Measurements from ENCODE around the gene LSM7. TPM values are rescaled to one million over a fixed set of nuclear protein-coding genes. Genes with fewer than 3 reads are reported as not detected.

Gene LSM7
- total and polyA plus RNA-seq, 11 donors: 33.8 to 213 (median 47.7) TPM

DNA sequence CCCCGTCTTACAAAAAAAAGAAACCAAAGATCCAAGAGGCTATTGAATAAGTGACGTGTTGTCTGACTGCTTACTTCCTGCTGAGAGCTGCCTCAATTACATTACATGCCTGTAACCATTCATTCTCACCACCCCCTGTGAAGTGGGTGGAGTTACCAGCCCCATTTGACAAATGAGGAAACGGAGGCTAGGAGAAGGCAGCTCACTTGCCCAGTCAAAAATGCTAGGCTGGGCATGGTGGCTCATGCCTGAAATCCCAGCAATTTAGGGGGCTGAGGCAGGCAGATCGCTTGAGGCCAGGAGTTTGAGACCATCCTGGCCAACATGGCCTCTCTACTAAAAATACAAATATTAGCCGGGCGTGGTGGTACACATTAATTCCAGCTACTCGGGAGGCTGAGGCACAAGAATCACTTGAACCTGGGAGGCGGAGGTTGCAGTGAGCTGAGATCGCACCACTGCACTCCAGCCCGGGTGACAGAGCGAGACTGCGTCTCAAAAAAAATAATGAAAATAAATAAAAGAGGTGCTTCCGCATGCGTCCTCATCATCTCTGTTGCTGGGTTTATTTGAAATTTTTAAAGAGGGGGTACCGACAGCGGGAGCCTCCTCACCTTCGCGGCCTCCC is 499 bp downstream of the LSM7 start:
- intact Hi-C loops (cut with DNase I): loop anchor here in 2 of 10 donors (5.0 kb wide), 2 partner anchors 176 to 311 kb away; partner anchors contain the start of genes AP3D1 (in 1 of the 2) and BTBD2 (in 1 of the 2)
- DNase-seq (no peak), ATAC-seq (peak in 3 of 4 donors; percentile 16 to 60 (median 43))
- H3K4me3 ChIP-seq: peak overlapping the region; percentile 73 to 100 (median 98)
- H3K9me3 ChIP-seq: no peaks in the 10 kb centered on the region
- peak overlapping the region in 11 of 12 donors; percentile 35 to 90 (median 81) for H3K27ac ChIP-seq
- H3K36me3 ChIP-seq: peaks cover 0 to 29% (median 14%) of the 10 kb centered on the region in 9 donors
- H3K4me1 ChIP-seq: peaks cover 5 to 56% (median 43%) of the 10 kb centered on the region in 12 donors
- TF ChIP-seq, protein P1, sequence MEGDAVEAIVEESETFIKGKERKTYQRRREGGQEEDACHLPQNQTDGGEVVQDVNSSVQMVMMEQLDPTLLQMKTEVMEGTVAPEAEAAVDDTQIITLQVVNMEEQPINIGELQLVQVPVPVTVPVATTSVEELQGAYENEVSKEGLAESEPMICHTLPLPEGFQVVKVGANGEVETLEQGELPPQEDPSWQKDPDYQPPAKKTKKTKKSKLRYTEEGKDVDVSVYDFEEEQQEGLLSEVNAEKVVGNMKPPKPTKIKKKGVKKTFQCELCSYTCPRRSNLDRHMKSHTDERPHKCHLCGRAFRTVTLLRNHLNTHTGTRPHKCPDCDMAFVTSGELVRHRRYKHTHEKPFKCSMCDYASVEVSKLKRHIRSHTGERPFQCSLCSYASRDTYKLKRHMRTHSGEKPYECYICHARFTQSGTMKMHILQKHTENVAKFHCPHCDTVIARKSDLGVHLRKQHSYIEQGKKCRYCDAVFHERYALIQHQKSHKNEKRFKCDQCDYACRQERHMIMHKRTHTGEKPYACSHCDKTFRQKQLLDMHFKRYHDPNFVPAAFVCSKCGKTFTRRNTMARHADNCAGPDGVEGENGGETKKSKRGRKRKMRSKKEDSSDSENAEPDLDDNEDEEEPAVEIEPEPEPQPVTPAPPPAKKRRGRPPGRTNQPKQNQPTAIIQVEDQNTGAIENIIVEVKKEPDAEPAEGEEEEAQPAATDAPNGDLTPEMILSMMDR (IDR thresholded peaks at IDR 0.05): no peak
- no peak for TF ChIP-seq POLR2A (IDR thresholded peaks at IDR 0.05)
- no peaks in the 10 kb centered on the region for H3K27me3 ChIP-seq
- WGBS, 4 donors: 1% methylated on average over 18 of the region's 18 CpGs

DNA sequence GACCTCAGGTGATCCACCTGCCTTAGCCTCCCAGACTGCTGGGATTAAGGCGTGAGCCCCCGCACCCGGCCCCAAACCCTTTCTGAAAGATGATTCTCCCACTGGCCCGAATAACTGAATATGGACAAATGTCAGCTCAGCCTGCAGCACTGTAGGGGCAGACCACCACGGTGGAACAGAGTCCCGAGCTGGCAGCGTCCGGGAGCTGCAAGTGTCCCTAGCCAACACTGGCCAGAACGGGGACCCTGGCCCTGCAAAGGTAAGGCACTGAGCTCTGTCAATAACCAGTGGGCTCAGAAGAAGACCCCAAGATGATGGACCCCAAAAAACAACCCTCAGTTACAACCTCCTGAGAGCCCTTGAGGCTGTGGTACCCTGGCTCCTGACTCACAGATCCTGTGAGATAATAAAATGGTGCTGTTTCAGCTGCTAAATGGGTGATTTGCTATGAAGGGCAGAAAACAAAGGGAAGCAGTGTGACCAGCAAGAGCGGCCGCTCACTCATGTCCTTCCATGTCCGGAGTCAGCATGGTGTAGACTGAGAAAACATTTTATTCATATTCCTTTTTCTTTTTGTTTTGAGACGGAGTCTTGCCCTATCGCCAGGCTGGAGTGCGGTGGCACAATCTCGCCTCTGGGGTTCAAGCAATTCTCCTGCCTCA is 1.6 kb downstream of the LSM7 start:
- ATAC-seq (no peak), DNase-seq (no peak)
- no peaks in the 10 kb centered on the region for H3K27me3 ChIP-seq
- WGBS, 4 donors: 85 to 89% (median 87%) methylated on average over 15 to 16 of the region's 16 CpGs
- peaks cover 0 to 40% (median 14%) of the 10 kb centered on the region in 9 donors for H3K36me3 ChIP-seq
- H3K4me1 ChIP-seq: peaks cover 5 to 46% (median 35%) of the 10 kb centered on the region in 12 donors
- intact Hi-C loops (cut with DNase I): loop anchor here in 2 of 10 donors (5.0 kb wide), 2 partner anchors 175 to 310 kb away; partner anchors contain the start of genes AP3D1 (in 1 of the 2) and BTBD2 (in 1 of the 2)
- no peak overlapping the region for H3K27ac ChIP-seq
- TF ChIP-seq, protein P1 (IDR thresholded peaks at IDR 0.05): no peak
- no peak for TF ChIP-seq POLR2A (IDR thresholded peaks at IDR 0.05)
- no peaks in the 10 kb centered on the region for H3K9me3 ChIP-seq
- H3K4me3 ChIP-seq: peak overlapping the region in 3 of 12 donors; percentile 78 to 99 (median 95)

DNA sequence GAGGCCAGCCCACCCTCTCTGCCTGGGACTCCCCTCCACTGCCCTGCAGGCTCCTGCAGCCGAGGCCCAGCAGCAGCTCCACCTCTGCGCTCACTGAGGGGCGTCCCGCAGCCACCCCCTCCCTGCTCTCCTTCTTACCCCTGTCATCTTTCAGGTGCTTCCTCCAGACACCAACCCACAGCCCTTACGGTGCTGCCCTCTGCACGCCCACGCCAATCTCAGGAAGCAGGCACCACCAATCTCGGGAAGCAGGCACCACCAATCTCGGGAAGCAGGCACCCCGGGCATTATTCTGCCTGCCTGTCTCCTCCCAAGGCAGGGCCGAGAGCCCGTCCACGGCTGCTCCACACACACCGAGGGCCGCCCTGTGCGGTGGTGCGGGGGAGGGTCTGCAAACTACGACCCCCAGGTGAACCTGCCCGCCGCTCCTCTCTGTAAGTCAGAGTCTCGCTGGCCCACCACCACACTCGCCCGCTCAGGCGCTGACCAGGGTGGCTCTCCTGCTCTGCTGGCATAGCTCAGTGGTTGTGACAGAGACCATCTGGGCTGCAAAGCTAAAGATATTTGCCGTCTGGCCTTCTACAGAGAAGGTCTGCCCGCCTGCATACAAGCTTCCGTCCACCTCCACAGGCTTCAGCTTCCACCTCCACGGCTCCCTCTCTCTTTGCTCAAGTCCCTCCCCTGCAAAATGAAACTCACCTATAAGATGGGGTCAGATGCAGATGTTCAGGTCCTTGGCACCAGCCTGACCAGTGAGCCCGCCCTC is 2.9 kb downstream of the LSM7 start:
- Histone ChIP-seq H3K36me3 (peaks cover 0 to 48% (median 14%) of the 10 kb centered on the region in 9 donors), H3K4me3 (no peak overlapping the region), H3K27me3 (no peaks in the 10 kb centered on the region), H3K9me3 (no peaks in the 10 kb centered on the region), H3K4me1 (peaks cover 3 to 34% (median 25%) of the 10 kb centered on the region in 12 donors), H3K27ac (no peak overlapping the region)
- DNase-seq (no peak), ATAC-seq (no peak)
- 76 to 85% (median 84%) methylated on average over 25 to 29 of the region's 29 CpGs for WGBS, 4 donors
- TF ChIP-seq, protein P1 (IDR thresholded peaks at IDR 0.05): no peak
- TF ChIP-seq POLR2A (IDR thresholded peaks at IDR 0.05): no peak
- intact Hi-C loops (cut with DNase I): loop anchor here in 2 of 10 donors (5.0 kb wide), 2 partner anchors 173 to 308 kb away; partner anchors contain the start of genes AP3D1 (in 1 of the 2) and BTBD2 (in 1 of the 2)
